GM19372 (cell line): Measurements from ENCODE around the gene SEMA5A.

ENCODE experiments used
- ATAC-seq: cut with Tn5 transposase; IDR thresholded peaks from one replicate; pipeline ENCODE4 v1.9.1; 2021; ENCODE audit warnings: mild to moderate bottlenecking, low read depth, moderate library complexity; ENCODE audit not compliant: unreplicated experiment

SEMA5A gene

GRCh38 chr5:9297134-9297533 is 248.7 kb downstream of the SEMA5A start:
- no peak for ATAC-seq

- ATAC-seq = no peak
Measured at GRCh38 chr5:9295466-9295801, 250.4 kb downstream of the SEMA5A start.

- no peak for ATAC-seq
Measured at GRCh38 chr5:9294793-9295465, 250.9 kb downstream of the SEMA5A start.

- no peak for ATAC-seq
Measured at GRCh38 chr5:9288234-9288633, 257.6 kb downstream of the SEMA5A start.

- no peak for ATAC-seq
Measured at GRCh38 chr5:9284781-9285307, 261.0 kb downstream of the SEMA5A start.

GRCh38 chr5:9284272-9284671 is 261.6 kb downstream of the SEMA5A start:
- no peak for ATAC-seq

- ATAC-seq = no peak
Measured at GRCh38 chr5:9283473-9283872, 262.4 kb downstream of the SEMA5A start.

GRCh38 chr5:9283021-9283420 is 262.9 kb downstream of the SEMA5A start:
- no peak for ATAC-seq

- ATAC-seq = no peak
Measured at GRCh38 chr5:9282211-9282610, 263.7 kb downstream of the SEMA5A start.

GRCh38 chr5:9279774-9280173 is 266.1 kb downstream of the SEMA5A start:
- ATAC-seq = no peak

- ATAC-seq = no peak
Measured at GRCh38 chr5:9278921-9279603, 266.8 kb downstream of the SEMA5A start.

GRCh38 chr5:9269014-9269413 is 276.9 kb downstream of the SEMA5A start:
- ATAC-seq = no peak

- ATAC-seq = no peak
Measured at GRCh38 chr5:9268226-9268625, 277.6 kb downstream of the SEMA5A start.

GRCh38 chr5:9265441-9266287 is 280.2 kb downstream of the SEMA5A start:
- ATAC-seq = no peak

GRCh38 chr5:9264301-9264700 is 281.6 kb downstream of the SEMA5A start:
- no peak for ATAC-seq

GRCh38 chr5:9263656-9264055 is 282.2 kb downstream of the SEMA5A start:
- ATAC-seq = no peak

GRCh38 chr5:9251379-9251980 is 294.4 kb downstream of the SEMA5A start:
- no peak for ATAC-seq

- ATAC-seq = no peak
Measured at GRCh38 chr5:9249231-9249630, 296.6 kb downstream of the SEMA5A start.

- no peak for ATAC-seq
Measured at GRCh38 chr5:9245071-9245470, 300.8 kb downstream of the SEMA5A start.

- no peak for ATAC-seq
Measured at GRCh38 chr5:9244417-9244816, 301.5 kb downstream of the SEMA5A start.
